GM12878 (cell line): ENCODE measurements around the gene MGMT. TPM values are rescaled to one million over a fixed set of nuclear protein-coding genes. Genes with fewer than 3 reads are reported as not detected.
"Not testable (repeated sequence)": the region's sequence is repeated elsewhere in the genome, so short reads cannot be mapped to it uniquely, and the experiment has no call there.

Source experiments
- ATAC-seq: fragments of 200-7000 bp; cut with Tn5 transposase; 3 replicates; pipeline ENCODE4 v1.9.1; 2020; ENCODE audit warnings: mild to moderate bottlenecking, moderate library complexity
- BruUV-seq: library from RNA; stranded (reverse); fragments of 400-500 nt; replicated peaks from 2 replicates; lab custom pipeline; 2021; lab: Mats Ljungman, UMichigan
- CTCF ChIA-PET: fragments of 300-600 bp; sonication (Branson Sonifier 250); formaldehyde crosslinking; extraction: SDS; loops from one replicate; lab custom pipeline; 2021; ENCODE audit warnings: inconsistent platforms; lab: Yijun Ruan, JAX
- POLR2A ChIA-PET: fragments of 350-600 bp; formaldehyde crosslinking; extraction: SDS; loops from one replicate; lab custom pipeline; 2021; ENCODE audit warnings: inconsistent platforms; lab: Charles Lee
- RAD21 ChIA-PET: fragments of 300-600 bp; sonication (Branson Sonifier 250); formaldehyde crosslinking; loops from one replicate; lab custom pipeline; 2023; ENCODE audit warnings: antibody characterized with exemption; ENCODE audit not compliant: unreplicated experiment; lab: Charles Lee
- SMC1A ChIA-PET: fragments of 300-600 bp; sonication (Branson Sonifier 250); formaldehyde crosslinking; loops from one replicate; lab custom pipeline; 2023; ENCODE audit not compliant: unreplicated experiment, uncharacterized antibody; lab: Charles Lee
- DNase-seq: peaks from one replicate; pipeline ENCODE4 v3.0.0-alpha.2; 2011; ENCODE audit warnings: low read depth, low spot score
- FAIRE-seq: peaks from 3 replicates; lab custom pipeline; 2011; peaks lifted over from hg19 to GRCh38; lab: Jason Lieb, UNC
- H2AFZ ChIP-seq: 2 replicates; pipeline ENCODE4 v1.6.0; 2011; ENCODE audit warnings: low read depth, low read length, control low read depth; ENCODE audit not compliant: control insufficient read depth
- H3K27ac ChIP-seq: 2 replicates; pipeline ENCODE4 v1.5.1; 2011; ENCODE audit warnings: control low read depth; ENCODE audit not compliant: control insufficient read depth, insufficient read depth
- H3K27me3 ChIP-seq, 2 experiments: replicated peaks in 1 of 2; 2 replicates each; pipeline versions ENCODE4 v1.6.0 to v1.6.1; 2011; ENCODE audit warnings: low read length in 1 of 2; ENCODE audit not compliant: control insufficient read depth in 2 of 2, insufficient read depth in 2 of 2
- H3K36me3 ChIP-seq, 2 experiments: 2 replicates each; pipeline ENCODE4 v1.5.1; 2011; ENCODE audit warnings: low read length in 1 of 2; ENCODE audit not compliant: control insufficient read depth in 2 of 2, insufficient read depth in 2 of 2
- H3K4me1 ChIP-seq: 2 replicates; pipeline ENCODE4 v1.6.1; 2011; ENCODE audit warnings: mild to moderate bottlenecking, low read length, moderate library complexity, mixed read lengths; ENCODE audit not compliant: control insufficient read depth, insufficient read depth
- H3K4me2 ChIP-seq: 2 replicates; pipeline ENCODE4 v1.6.0; 2011; ENCODE audit warnings: control low read depth; ENCODE audit not compliant: control insufficient read depth, insufficient read depth
- H3K4me3 ChIP-seq: fragments of 200-600 bp; sonication (generic); 2 replicates; pipeline ENCODE4 v1.5.1; 2016
- H3K79me2 ChIP-seq: 2 replicates; pipeline ENCODE4 v1.6.0; 2011; ENCODE audit warnings: low read length; ENCODE audit not compliant: control insufficient read depth, insufficient read depth
- H3K9ac ChIP-seq: 2 replicates; pipeline ENCODE4 v1.8.0; 2011; ENCODE audit warnings: low read length, control low read depth, mixed read lengths; ENCODE audit not compliant: control insufficient read depth, insufficient read depth
- H3K9me3 ChIP-seq: replicated peaks from 3 replicates; pipeline ENCODE4 v1.5.1; 2011; ENCODE audit warnings: mild to moderate bottlenecking, low read length; ENCODE audit not compliant: control insufficient read depth, insufficient read depth
- H4K20me1 ChIP-seq: 2 replicates; pipeline ENCODE4 v1.6.0; 2011; ENCODE audit not compliant: control insufficient read depth, insufficient read depth
- CBFB ChIP-seq: IDR thresholded peaks from 2 replicates; pipeline ENCODE4 v1.6.1; 2016; ENCODE audit warnings: antibody characterized with exemption, low read depth
- DPF2 ChIP-seq: fragments of 450-650 bp; IDR thresholded peaks from 2 replicates; pipeline ENCODE4 v1.6.1; 2017; ENCODE audit warnings: mild to moderate bottlenecking
- FOS ChIP-seq: IDR thresholded peaks from 3 replicates; pipeline ENCODE4 v1.6.1; 2011; ENCODE audit warnings: borderline replicate concordance; ENCODE audit not compliant: insufficient read length; ENCODE audit errors: extremely low read depth
- HDAC2 ChIP-seq: fragments of 200-600 bp; sonication (generic); IDR thresholded peaks from 2 replicates; pipeline ENCODE4 v1.6.1; 2017
- HDGF ChIP-seq: fragments of 450-650 bp; IDR thresholded peaks from 2 replicates; pipeline ENCODE4 v1.6.1; 2016; ENCODE audit warnings: antibody characterized with exemption
- IKZF2 ChIP-seq, 2 experiments: fragments of 450-650 bp; IDR thresholded peaks; 2 replicates each; pipeline ENCODE4 v1.6.1; 2017; ENCODE audit warnings: mild to moderate bottlenecking in 2 of 2, moderate library complexity in 2 of 2
- KAT2A ChIP-seq: conservative IDR thresholded peaks from 2 replicates; pipeline ENCODE4 v1.6.1; 2011; ENCODE audit warnings: low read depth, low read length; ENCODE audit not compliant: control insufficient read depth
- MTA2 ChIP-seq: fragments of 450-650 bp; IDR thresholded peaks from 2 replicates; pipeline ENCODE4 v1.6.1; 2016; ENCODE audit warnings: low read depth, mild to moderate bottlenecking, moderate library complexity
- NRF1 ChIP-seq: conservative IDR thresholded peaks from 2 replicates; pipeline ENCODE4 v1.6.1; 2011; ENCODE audit warnings: mild to moderate bottlenecking, low read depth, low read length, improper control_type of control experiment
- POLR2A ChIP-seq: IDR thresholded peaks from 2 replicates; pipeline ENCODE4 v1.6.1; 2011; ENCODE audit warnings: low read depth, mild to moderate bottlenecking, low read length
- POLR2AphosphoS2 ChIP-seq: IDR thresholded peaks from 2 replicates; pipeline ENCODE4 v1.6.1; 2011; ENCODE audit warnings: low read depth, mild to moderate bottlenecking, low read length, improper control_type of control experiment, moderate library complexity
- RAD21 ChIP-seq: IDR thresholded peaks from 2 replicates; pipeline ENCODE4 v1.6.1; 2011; ENCODE audit warnings: mild to moderate bottlenecking, low read depth, low read length, moderate library complexity; ENCODE audit not compliant: insufficient read depth
- RAD51 ChIP-seq: fragments of 450-650 bp; IDR thresholded peaks from 2 replicates; pipeline ENCODE4 v1.6.1; 2016; ENCODE audit warnings: moderate library complexity, mild to moderate bottlenecking, inconsistent platforms
- SRF ChIP-seq, 2 experiments: IDR thresholded peaks; 2 replicates each; pipeline ENCODE4 v1.6.1; 2011; ENCODE audit warnings: low read depth in 2 of 2, low read length in 2 of 2, mild to moderate bottlenecking in 1 of 2, moderate library complexity in 1 of 2
- ZNF207 ChIP-seq: fragments of 450-650 bp; IDR thresholded peaks from 2 replicates; pipeline ENCODE4 v1.6.1; 2014; ENCODE audit warnings: antibody characterized with exemption, mild to moderate bottlenecking, borderline replicate concordance
- ZNF24 ChIP-seq: fragments of 450-650 bp; IDR thresholded peaks from 2 replicates; pipeline ENCODE4 v1.6.1; 2017; ENCODE audit warnings: antibody characterized with exemption, mild to moderate bottlenecking
- WGBS: methylation state at CpG from one replicate; pipeline ENCODE4 v1.1.6; 2016; ENCODE audit warnings: low lambda C conversion rate; ENCODE audit not compliant: insufficient replicate concordance, insufficient coverage; ENCODE audit errors: missing lambda C conversion rate; 5-methylcytosine and 5-hydroxymethylcytosine counted together
- in situ Hi-C: fragments of 300-500 bp; cut with MboI; formaldehyde crosslinking; loops from 9 replicates; pipeline ENCODE4 v1.14.3; 2018; ENCODE audit warnings: mixed read lengths
- intact Hi-C: fragments of 100-400 bp; cut with micrococcal nuclease; formaldehyde crosslinking; loops from one replicate; pipeline ENCODE4 v1.14.2; 2022; ENCODE audit not compliant: unreplicated experiment
- polyA plus RNA-seq, 11 experiments: library from polyadenylated mRNA; depleted of rRNA in 4 of 11; unstranded in 6 of 11; stranded (reverse) in 5 of 11; fragments of >200 nt; fragmentation: Nextera tagmentation in 4 of 11; fragmentation: Illumina TruSeq in 1 of 11; extraction: Ambion mirVana in 4 of 11; extraction: Trizol in 1 of 11; gene quantifications; 1 replicate in 1 of 11; 2 replicates in 10 of 11; pipeline versions ENCODE4 v1.2.1 to v1.2.3, GENCODE V29; 2011 to 2016; ENCODE audit warnings: inconsistent platforms in 2 of 11, missing spikeins in 2 of 11, low read depth in 1 of 11
- total RNA-seq, 4 experiments: library from RNA; depleted of rRNA in 3 of 4; stranded (reverse); fragments of >200 nt in 3 of 4; fragmentation: Illumina TruSeq in 1 of 4; extraction: Trizol in 1 of 4; gene quantifications; 2 replicates each; pipeline versions ENCODE4 v1.2.1 to v1.2.3, GENCODE V29; 2013 to 2021
- TF ChIP-seq, protein P1 (sequence below): fragments of 450-650 bp; IDR thresholded peaks from 2 replicates; pipeline ENCODE4 v1.6.1; 2017; ENCODE audit warnings: borderline replicate concordance
- TF ChIP-seq, protein P2 (sequence below): IDR thresholded peaks from 2 replicates; pipeline ENCODE4 v1.6.1; 2011; ENCODE audit warnings: borderline replicate concordance, low read depth, mild to moderate bottlenecking, moderate library complexity, low read length; ENCODE audit not compliant: insufficient read depth, poor library complexity, severe bottlenecking

The MGMT gene
- total and polyA plus RNA-seq, 10 of the 15 experiments (the other 5 are each of a cell fraction or from before 2014, with no cell fraction given) = 0.16 to 24.2 (median 13.3) TPM

DNA sequence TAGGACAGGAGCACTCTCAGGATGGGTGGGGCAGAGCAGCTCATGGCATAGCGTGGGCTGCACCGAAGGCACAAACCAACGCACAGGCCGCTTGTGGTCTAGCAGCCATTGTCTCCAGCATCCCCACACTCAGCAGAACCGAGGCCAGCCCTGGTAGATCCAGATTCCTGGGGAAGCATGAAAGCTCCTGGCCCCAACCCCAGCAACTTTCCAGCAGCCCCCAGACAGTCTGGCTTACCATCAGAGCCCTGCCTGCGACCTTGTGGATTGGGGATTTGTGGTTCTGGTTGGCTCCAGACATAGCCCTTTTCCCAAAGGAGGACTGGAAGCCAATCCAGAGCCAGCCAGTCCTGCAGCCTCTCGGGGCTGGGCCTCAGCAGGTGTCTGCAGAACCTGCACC, 33.8 kb upstream of the MGMT start:
- WGBS = 28% methylated on average over 7 of the region's 7 CpGs
- H3K4me2 ChIP-seq = no peak overlapping the region
- no peaks in the 10 kb centered on the region for H3K27me3 ChIP-seq
- DNase-seq (no peak), ATAC-seq (no peak), FAIRE-seq (no peak)
- BruUV-seq = no TSS peak
- no peaks in the 10 kb centered on the region for H3K79me2 ChIP-seq
- no peaks in the 10 kb centered on the region for H3K4me1 ChIP-seq
- no peak overlapping the region for H3K27ac ChIP-seq
- intact Hi-C loops = no loop called here
- H3K36me3 ChIP-seq = no peaks in the 10 kb centered on the region
- POLR2A ChIA-PET = no interaction called here
- H3K9ac ChIP-seq = no peak overlapping the region
- H2AFZ ChIP-seq = no peak overlapping the region
- no peaks in the 10 kb centered on the region for H3K9me3 ChIP-seq
- in situ Hi-C loops = no loop called here
- CTCF ChIA-PET = no interaction called here
- TF ChIP-seq, protein P1, sequence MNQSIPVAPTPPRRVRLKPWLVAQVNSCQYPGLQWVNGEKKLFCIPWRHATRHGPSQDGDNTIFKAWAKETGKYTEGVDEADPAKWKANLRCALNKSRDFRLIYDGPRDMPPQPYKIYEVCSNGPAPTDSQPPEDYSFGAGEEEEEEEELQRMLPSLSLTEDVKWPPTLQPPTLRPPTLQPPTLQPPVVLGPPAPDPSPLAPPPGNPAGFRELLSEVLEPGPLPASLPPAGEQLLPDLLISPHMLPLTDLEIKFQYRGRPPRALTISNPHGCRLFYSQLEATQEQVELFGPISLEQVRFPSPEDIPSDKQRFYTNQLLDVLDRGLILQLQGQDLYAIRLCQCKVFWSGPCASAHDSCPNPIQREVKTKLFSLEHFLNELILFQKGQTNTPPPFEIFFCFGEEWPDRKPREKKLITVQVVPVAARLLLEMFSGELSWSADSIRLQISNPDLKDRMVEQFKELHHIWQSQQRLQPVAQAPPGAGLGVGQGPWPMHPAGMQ = no peak
- no peak for TF ChIP-seq CBFB
- TF ChIP-seq POLR2AphosphoS2 = no peak
- no peak for TF ChIP-seq KAT2A
- TF ChIP-seq HDGF = no peak
- no peak for TF ChIP-seq RAD21
- TF ChIP-seq NRF1 = no peak
- TF ChIP-seq RAD51 = no peak
- TF ChIP-seq ZNF207 = no peak
- TF ChIP-seq SRF (IDR thresholded peaks at IDR 0.05; ENCODE audit: low read depth in 2 of 2, low read length in 2 of 2) = no peak
- no peak for TF ChIP-seq MTA2
- no peak for TF ChIP-seq FOS
- no peak for TF ChIP-seq IKZF2 (IDR thresholded peaks at IDR 0.05)
- no peak for TF ChIP-seq DPF2
- no peak for TF ChIP-seq ZNF24
- TF ChIP-seq, protein P2, sequence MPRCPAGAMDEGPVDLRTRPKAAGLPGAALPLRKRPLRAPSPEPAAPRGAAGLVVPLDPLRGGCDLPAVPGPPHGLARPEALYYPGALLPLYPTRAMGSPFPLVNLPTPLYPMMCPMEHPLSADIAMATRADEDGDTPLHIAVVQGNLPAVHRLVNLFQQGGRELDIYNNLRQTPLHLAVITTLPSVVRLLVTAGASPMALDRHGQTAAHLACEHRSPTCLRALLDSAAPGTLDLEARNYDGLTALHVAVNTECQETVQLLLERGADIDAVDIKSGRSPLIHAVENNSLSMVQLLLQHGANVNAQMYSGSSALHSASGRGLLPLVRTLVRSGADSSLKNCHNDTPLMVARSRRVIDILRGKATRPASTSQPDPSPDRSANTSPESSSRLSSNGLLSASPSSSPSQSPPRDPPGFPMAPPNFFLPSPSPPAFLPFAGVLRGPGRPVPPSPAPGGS = no peak
- no peak for TF ChIP-seq POLR2A
- TF ChIP-seq HDAC2 = no peak
- H3K4me3 ChIP-seq = no peak overlapping the region
- no peaks in the 10 kb centered on the region for H4K20me1 ChIP-seq
- RAD21 ChIA-PET = no interaction called here
- SMC1A ChIA-PET = no interaction called here

DNA sequence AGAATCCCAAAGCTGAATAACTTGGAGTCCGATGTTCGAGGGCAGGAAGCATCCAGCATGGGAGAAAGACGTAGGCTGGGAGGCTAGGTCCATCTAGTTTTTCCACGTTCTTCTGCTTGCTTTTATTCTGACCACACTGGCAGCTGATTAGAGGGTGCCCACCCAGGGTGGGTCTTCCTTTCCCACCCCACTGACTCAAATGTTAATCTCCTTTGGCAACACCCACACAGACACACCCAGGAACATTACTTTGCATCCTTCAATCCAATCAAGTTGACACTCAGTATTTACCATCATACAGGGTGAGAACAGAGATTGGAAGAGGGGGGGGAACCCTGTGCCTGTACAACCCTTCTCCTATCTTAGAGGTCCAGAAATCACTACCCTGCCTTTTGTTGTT, 31.3 kb upstream of the MGMT start:
- in situ Hi-C loops, POLR2A ChIA-PET, FAIRE-seq: not testable (repeated sequence)

More for the DNA sequence above, 31.3 kb upstream of the MGMT start:
- WGBS = 11% methylated on average over 4 of the region's 4 CpGs
- H3K9me3 ChIP-seq, H3K27me3 ChIP-seq, H3K4me3 ChIP-seq, H4K20me1 ChIP-seq, H3K27ac ChIP-seq, RAD21 ChIA-PET, H2AFZ ChIP-seq, BruUV-seq, H3K4me2 ChIP-seq, ATAC-seq, H3K4me1 ChIP-seq, intact Hi-C loops, CTCF ChIA-PET, DNase-seq, H3K9ac ChIP-seq, H3K79me2 ChIP-seq, H3K36me3 ChIP-seq, SMC1A ChIA-PET: not testable (repeated sequence)
